ENCODE data around the gene NCK1.

Gene NCK1

DNA sequence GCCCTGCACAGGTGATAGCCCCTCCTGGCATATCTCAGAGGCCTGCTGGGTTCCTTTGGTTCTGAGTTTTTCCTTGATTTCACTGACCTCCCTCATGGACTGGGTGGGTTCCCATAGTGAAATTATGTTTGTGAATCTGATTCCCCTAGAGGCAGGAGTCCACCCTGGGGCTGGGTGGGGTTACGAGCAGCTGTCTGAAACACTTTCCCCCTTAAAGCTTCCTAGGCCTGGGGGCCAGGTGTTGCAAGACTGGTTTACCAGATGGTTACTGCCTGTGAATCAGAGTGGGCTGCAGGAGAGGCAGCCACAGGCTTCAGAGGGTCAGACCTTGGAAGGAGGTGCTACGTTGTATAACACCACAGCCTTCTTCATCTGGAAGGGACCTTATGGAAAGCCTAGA is 130.1 kb downstream of the NCK1 start:
- DNase-seq, result no peak

GRCh38 chr3:136994772-136995516 is 132.9 kb downstream of the NCK1 start:
- no peak for DNase-seq

DNA sequence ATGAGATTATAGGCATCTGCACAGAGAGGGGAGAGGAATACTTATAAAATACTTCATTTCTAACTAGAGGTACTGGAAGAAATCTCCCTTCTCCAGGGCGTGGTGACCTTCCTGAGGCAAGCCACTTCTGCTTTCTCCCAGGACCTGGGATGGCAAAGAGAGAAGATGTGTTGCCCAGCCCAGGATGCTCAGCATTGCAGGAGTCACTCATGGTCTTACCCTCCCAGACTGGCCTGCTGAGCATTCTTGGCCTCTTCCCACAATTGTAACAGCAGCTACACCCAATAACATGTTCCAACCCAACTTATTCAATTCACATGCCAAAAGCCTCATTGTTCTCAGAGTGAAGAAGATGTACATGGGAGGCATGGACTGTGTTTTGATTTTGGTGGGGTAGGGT is 133.6 kb downstream of the NCK1 start:
- no peak for DNase-seq

Data from KG1 (cell line).